NCI-H526 treated with DMSO at 0.1 percent for 48 hours (cell line): ENCODE measurements around the gene TNFAIP8L1.
"Not testable (repeated sequence)": the region's sequence is repeated elsewhere in the genome, so short reads cannot be mapped to it uniquely, and the experiment has no call there.

Experiments
- DNase-seq: peaks from one replicate; lab custom pipeline; 2025; lab: John Stamatoyannopoulos, UW

The TNFAIP8L1 gene

GRCh38 chr19:4638828-4639530 is at the start of gene TNFAIP8L1:
TSS of gene TNFAIP8L1 (plus strand) at chr19:4639516. CDS start at chr19:4651870, 12,354 bp downstream.
- DNase-seq = peak; percentile 82

GRCh38 chr19:4589579-4590410 is 49.5 kb upstream of the TNFAIP8L1 start:
- DNase-seq = no peak

GRCh38 chr19:4590559-4590958 is 48.8 kb upstream of the TNFAIP8L1 start:
- DNase-seq = no peak

GRCh38 chr19:4591320-4591719 is 48.0 kb upstream of the TNFAIP8L1 start:
- DNase-seq = no peak

GRCh38 chr19:4592445-4592844 is 46.9 kb upstream of the TNFAIP8L1 start:
- DNase-seq = no peak

GRCh38 chr19:4593409-4593851 is 45.9 kb upstream of the TNFAIP8L1 start:
- no peak for DNase-seq

- DNase-seq = no peak
Observed at GRCh38 chr19:4594201-4594600, 45.1 kb upstream of the TNFAIP8L1 start.

GRCh38 chr19:4595158-4595557 is 44.2 kb upstream of the TNFAIP8L1 start:
- DNase-seq = not testable (repeated sequence)

- DNase-seq = no peak
Observed at GRCh38 chr19:4596033-4596904, 43.0 kb upstream of the TNFAIP8L1 start.

- no peak for DNase-seq
Observed at GRCh38 chr19:4597278-4597974, 41.9 kb upstream of the TNFAIP8L1 start.

- no peak for DNase-seq
Observed at GRCh38 chr19:4597975-4598671, 41.2 kb upstream of the TNFAIP8L1 start.

GRCh38 chr19:4598712-4599111 is 40.6 kb upstream of the TNFAIP8L1 start:
- DNase-seq = no peak

GRCh38 chr19:4600082-4600481 is 39.2 kb upstream of the TNFAIP8L1 start:
- no peak for DNase-seq

- DNase-seq = no peak
Observed at GRCh38 chr19:4600893-4601292, 38.4 kb upstream of the TNFAIP8L1 start.

GRCh38 chr19:4602173-4602788 is 37.0 kb upstream of the TNFAIP8L1 start:
- no peak for DNase-seq

- DNase-seq = no peak
Observed at GRCh38 chr19:4602915-4603314, 36.4 kb upstream of the TNFAIP8L1 start.

GRCh38 chr19:4604912-4605311 is 34.4 kb upstream of the TNFAIP8L1 start:
- DNase-seq = no peak

GRCh38 chr19:4606181-4606580 is 33.1 kb upstream of the TNFAIP8L1 start:
- no peak for DNase-seq

- peak; percentile 12 for DNase-seq
Observed at GRCh38 chr19:4606921-4607678, 32.2 kb upstream of the TNFAIP8L1 start.
